ENCODE results near the gene CFAP46. TPM values are rescaled to one million over a fixed set of nuclear protein-coding genes. Genes with fewer than 3 reads are reported as not detected.
A peak's percentile ranks its signal among the peaks of the same experiment; 100 is the strongest.
"Not testable (repeated sequence)": the region's sequence is repeated elsewhere in the genome, so short reads cannot be mapped to it uniquely, and the experiment has no call there.

CFAP46 gene
- total RNA-seq, 1 donor from 2014 or later, result 0.41 TPM

DNA sequence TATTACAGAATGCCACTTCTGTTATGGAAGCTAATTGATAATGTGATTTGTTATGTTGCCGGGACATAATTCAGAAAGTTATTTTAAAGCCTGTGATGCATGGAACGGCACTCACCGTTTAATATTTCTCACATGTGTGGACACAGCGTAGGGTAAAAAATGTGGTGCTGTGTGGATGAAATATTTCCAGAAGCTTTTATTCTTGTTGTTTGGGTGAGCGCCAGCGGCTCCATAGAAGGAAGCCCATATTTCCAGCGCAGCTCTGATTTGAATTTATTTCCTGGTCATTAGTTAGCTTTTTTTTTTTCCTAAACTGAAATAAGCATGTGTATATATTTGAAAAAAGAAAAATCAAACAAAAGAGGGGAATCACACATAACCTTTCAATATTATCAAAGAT, 136.3 kb downstream of the CFAP46 start:
- DNase-seq, result peak; percentile 43

DNA sequence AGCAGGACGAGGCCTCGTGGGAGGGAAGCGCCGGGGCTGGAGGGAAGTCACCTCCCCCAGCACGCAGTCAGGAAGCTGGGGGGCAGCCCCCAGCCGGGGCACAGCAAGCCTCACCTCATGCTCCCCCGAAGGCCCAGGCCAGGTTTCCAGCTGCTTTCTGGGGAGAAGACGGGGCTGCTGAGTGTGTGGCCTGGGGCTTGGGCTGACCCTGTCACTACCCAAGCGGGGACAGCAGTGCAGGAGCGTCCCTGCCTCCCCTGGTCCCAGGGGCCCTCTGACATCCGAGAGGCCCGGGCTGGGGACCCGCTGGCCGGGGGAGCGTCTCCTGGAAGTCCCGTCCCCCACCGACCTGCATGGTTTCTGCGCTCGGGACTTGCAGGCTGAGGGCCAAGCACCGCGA, 136.8 kb downstream of the CFAP46 start:
- DNase-seq, result no peak

DNA sequence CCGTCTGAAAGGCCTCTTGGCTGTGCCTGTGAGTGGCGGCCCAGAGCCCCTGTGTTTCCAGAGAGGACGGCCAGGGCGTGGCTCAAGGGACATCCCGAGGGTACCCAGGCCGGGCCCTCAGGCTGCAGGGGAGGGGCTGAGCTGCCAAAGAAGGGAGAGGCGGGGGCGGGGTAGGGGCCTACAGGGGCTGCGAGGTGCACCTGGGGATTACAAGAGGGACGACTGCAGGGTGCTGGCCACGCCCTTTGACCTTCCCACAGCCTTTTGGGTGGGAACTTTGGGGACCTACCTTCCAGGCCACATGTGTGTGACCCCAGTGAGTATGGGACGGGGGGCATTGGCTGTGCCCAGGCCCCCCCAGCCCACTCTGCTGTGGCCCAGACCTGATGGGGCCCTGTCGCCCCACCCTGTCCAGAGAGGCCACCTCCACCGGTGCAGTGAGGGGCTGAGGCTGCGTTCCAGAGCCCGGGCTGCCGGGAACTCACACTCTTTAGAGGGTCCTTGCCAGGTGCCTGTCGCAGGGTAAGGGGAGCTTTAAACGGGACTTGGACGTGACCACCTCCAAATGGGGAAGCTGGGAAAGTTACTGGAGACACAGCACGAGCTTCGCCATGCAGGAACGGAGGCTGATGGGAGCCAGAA, 137.5 kb downstream of the CFAP46 start:
- no peak for DNase-seq

DNA sequence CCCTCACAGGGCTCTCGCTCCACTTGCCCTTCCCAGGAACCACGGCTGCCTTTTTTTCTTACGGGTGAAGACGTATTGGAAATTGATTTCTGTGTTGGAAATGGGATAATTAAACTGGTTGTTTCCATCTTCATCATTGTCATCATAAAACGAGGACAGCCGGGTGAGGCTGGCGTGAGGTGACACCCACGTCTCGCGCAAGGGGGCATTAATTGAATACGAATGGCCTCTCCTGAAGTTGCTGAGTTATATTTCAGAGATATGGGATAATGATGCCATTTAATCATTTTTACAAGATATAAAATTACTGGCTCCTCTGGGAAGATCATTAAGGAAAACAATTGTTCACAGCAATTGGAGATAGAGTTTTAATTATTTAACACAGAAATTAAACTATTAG, 138.1 kb downstream of the CFAP46 start:
- no peak for DNase-seq

DNA sequence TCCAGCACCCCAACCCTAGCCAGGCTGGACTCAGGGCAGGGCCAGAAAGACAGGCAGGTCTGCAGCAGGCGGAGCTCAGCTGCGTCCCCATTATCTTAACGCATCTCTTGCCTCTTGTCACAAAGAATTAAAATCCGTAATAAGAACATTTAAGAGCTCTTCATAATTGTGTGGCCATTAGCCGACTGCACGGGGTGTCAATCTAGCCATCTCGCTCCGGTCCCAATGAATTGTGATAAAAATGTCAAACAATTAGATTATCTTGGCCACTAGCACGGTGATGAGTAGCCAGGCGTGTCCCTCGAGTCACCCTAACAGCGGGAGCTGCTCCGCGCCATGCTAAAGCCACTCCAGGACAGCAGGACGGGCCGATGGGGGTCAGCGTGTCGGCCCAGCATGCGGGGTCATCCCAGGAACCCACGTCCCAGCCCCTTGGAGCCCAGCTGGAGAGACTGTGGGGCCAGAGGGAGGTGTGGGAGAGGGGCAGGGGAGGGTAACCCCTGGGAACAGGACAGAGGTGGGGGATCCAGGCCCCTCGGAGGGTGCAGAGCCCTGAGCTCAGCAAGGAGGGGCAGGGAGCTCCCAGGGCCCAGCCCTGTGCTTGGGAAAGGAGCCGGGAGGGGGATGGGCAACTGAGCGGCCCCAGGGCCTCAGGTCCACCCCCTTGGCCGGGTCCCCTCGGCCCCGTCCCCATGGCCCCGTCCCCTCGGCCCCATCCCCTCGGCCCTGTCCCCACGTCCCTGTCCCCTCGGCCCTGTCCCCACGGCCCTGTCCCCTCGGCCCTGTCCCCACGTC, 138.8 kb downstream of the CFAP46 start:
- no peak for DNase-seq

DNA sequence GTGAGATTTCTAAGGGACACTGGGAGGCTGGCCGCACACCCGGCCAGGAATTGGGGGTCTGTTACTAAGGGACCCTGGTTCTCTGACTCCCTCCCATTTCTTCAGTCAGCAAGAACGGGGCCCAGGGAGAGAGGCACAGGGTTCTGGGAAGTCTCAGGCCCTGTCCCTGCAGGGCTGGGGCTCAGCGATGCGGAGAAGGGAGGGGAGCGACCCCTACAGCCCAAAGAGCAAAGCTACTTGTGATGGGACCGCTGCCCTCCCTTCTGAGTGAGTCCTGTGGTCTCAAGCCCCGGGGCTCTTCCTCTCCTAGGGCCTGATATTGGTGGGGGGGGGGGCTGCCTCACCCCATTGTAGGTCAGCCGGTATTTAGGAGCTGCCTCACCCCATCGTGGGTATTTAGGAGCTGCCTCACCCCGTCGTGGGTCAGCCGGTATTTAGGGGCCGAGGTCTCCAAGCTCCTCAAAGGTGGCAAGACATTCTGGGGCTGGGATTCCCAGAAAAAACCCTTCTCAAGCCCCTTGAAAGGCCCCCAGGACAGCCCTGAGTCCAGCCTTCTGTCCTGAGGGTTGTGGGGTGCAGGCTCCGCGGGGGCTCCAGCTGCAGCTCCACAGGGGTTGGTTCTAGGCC, 139.6 kb downstream of the CFAP46 start:
- DNase-seq, result no peak

DNA sequence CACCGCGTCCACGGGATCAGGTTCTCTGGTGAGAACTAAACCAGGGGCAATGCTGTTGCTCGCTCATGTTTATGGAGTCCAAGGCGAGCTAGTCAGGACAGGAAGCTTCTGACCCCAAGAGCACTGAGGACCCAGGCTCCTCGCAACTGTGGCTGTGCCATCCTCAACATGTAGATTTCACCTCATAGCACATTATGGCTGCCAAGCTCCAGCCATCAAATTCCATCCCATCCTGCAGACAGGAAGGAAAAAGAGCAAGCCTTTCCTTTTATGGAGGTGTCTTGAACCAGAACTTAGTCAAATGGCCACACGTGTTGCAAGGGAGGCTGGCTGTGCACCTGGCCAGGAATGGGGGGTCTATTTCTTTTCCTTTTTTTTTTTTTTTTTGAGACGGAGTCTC, 140.3 kb downstream of the CFAP46 start:
- no peak for DNase-seq

DNA sequence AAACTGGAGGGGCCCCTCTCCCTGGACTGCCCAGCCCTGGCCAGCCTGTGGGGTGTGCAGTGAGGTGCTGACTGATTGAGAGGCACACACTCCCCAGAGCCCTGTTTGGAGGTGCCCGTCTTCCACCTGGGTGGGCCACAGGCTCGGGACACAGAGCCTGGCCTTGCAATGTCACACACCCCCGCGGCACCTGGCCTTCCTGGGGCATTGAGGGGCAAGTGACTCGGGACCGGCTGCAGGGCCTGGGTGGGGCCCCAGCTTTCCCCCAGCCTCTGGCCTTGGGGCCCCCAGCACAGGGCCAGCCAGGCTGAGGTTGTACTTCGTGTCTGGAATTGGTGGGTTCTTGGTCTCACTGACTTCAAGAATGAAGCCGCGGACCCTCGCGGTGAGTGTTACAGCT, 142.5 kb downstream of the CFAP46 start:
- no peak for DNase-seq

DNA sequence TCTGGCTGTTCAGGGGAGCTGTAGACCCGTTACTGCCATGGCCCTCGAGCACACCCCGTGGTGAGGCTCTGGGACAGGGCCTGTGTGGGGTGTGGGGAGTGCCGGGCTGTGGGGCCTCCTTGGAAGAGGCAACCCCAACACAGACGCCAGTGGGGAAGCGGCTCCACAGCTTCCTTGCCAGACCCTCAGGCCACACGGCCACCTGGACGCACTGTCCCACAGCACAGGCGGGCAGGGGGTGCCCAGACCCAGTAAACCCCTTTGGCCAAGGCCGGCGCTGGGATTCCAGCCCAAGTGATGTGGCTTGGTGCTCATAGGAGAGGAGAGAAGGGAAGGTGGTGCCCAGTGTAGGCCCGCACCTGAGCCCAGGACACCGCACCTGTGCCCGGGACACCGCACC, 143.5 kb downstream of the CFAP46 start:
- no peak for DNase-seq

DNA sequence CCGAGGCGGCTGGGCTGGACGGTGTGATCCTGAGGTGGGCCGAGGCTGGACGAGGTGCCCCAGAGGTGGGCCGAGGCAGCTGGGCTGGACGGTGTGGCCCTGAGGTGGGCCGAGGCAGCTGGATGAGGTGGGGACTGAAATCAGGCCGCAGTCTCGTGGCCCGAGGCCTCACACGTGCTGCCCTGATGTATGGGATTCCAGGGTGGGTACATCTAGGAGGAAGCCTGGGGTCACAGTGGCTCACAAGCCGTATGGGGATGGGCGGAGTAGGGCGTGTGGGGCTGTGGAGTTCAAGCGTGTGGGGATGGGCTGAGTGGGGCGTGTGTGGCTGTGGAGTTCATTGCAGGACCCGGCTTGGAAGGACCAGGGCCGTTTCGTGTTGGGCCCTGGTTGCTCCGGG, 144.0 kb downstream of the CFAP46 start:
- DNase-seq, result no peak

DNA sequence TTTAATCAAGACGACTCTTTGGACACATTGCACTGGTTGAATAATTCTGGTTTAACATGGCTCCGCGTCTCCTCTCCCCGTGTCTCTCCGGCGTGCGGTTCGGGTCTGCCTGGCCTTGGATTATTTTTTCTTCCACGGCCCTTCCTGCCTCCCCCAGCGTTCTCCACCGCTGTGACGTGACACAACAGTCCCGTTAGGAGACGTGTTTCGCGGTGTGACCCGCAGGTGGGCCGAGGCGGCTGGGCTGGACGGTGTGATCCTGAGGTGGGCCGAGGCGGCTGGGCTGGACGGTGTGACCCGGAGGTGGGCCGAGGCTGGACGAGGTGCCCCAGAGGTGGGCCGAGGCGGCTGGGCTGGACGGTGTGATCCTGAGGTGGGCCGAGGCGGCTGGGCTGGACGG, 144.4 kb downstream of the CFAP46 start:
- not testable (repeated sequence) for DNase-seq

DNA sequence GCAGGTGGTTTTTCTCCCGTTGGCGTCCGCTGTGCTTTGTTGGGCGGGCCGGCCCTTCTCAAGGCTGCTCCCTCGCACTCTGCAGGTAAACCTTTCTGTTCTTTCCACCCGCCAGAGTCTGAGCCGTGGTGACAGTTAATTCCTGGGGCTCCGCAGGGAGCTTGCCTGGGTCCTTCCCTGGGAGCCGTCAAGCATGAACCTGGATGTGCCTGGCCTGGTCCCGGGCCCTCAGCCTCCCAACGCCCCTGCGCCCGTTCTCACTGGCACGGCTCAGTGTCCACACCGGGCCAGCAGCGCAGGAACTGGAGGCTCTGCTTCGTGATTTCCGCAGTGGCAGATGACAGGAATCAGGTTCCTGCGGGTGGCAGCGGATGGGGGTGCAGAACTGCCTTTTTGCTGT, 145.5 kb downstream of the CFAP46 start:
- DNase-seq, result no peak

DNA sequence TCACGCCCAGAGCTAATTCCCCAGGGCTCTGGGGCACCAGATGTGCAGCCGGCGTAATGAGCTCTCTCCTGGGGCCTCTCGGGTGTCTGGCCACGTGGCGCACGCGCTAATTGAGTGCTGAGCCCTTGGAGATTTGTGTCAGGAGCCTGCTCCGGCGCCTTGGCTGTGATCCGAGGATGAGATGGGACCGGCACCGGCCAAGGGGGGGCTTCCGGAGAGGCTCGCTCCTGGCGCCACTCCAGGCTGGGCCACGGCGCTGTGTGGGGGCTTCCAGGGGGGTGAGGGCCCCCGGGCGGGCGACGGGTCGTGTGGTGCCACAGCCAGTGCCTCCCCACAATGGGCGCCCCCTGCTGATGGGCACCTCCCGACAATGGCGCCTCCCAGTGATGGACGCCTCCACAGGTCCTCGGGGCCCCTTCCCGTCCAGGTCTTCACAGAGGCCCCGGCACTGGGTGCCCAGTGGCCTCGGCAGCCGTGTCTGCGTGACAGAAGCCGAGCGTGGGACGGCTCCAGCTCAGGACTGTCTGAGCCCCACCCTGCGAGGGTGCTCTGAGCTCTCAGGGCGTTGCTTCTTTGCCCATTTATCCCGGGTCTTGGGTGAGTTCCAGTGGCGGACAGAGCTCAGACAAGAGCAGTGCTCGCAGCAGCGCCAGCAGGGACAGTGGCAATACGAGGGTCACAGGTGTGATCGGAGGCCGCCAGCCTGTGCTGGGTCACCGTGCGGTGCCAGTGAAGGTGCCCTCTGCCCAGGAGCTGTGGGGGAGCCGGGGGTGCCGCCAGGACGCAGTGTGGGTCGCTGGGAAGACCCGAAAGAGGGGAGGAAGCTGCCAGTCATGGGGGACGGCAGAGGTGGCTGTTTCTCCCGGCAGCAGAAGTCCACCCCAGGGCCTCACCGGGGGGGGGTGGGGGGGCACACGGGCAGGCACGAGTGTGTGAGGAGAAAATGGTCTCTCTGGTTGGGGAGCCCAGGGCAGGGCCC, 148.2 kb downstream of the CFAP46 start:
- DNase-seq, result no peak

DNA sequence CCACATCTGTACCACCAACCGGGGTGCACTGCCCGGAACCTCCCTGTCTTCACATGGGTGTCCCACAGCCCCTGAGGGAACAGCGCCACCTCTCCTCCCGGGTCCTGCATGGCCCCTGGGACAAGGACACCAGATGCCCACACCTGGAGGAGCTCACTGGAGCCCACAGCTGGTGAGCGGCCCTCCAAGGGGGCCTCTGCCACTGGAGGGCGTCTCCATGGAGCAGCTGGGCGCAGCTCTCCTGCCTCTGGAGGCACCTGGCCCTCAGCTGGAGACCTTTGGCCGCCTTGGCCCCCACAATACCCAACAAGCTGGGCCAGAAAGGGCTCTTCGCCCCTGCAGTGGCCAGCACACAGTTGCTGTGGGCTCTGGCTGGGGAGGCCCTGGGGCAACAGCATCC, 149.2 kb downstream of the CFAP46 start:
- no peak for DNase-seq

DNA sequence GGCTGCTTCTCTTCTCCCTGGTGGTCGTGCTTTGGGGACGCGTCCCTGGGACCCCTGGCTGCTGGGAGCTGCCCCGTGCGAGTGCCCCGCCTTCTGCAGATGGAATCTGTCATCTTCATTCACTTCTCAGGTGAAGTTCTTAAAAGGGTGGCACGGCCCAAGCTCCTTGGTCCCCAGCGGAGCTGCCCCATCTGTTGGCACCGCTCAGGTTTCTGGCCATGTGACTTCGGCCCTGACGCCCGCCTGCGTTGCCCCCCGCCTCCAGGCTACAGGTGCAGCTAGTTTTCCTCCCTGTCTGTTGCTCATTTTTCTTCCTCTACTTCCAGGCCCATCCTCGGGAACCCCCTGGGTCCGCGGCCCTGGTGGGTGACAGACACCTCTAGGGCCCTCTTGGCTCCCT, 149.6 kb downstream of the CFAP46 start:
- no peak for DNase-seq

DNA sequence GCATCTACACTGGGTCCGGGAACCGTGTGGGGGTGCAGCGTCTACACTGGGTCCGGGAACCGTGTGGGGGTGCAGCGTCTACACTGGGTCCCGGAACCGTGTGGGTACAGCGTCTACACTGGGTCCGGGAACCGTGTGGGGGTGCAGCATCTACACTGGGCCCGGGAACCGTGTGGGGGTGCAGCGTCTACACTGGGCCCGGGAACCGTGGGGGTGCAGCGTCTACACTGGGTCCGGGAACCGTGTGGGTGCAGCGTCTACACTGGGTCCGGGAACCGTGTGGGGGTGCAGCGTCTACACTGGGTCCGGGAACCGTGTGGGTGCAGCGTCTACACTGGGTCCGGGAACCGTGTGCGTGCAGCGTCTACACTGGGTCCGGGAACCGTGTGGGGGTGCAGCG, 150.3 kb downstream of the CFAP46 start:
- DNase-seq, result not testable (repeated sequence)

DNA sequence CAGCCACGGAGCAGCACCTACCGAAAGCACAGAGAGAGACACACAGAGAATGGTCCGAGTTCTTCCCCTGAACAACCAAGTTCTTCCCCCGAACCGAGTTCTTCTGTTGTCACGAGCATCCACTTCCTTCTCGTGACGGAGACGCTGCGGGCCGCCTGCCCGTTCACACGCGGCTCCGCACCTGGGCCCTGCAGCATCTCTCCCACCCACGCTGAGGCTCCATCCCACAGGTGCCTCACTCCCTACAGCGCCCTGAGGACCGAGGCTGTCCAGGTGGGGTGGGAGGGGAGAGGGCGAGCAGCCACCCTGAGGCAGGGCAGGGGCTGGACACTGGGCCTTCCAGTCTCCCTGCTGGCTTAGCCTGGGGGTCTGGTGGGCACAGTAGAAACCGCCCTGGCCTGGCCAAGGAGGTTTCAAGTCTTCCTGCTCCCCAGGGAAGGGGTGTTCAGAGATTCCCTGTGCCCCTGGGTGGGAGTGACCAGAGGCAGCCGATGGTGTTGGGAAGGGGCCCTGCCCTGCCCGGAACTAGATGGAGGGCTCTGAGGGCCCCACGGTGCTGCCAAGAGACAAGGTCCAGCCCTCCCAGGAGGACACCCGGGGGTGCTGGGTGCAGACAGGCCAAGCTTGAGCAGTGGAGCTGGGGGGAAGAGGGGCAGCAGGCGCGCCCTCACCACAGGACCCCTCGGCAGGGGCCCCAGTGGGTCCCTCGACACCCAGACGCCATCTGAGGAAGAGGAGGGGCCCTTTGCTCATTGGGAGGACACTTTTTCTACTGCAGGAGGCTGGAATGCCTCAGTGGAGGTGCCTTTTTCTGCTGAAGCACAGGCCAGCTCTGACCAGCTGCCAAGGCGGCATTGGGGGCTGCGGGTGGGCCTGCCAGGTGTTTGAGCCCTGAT, 151.2 kb downstream of the CFAP46 start:
- DNase-seq, result no peak

DNA sequence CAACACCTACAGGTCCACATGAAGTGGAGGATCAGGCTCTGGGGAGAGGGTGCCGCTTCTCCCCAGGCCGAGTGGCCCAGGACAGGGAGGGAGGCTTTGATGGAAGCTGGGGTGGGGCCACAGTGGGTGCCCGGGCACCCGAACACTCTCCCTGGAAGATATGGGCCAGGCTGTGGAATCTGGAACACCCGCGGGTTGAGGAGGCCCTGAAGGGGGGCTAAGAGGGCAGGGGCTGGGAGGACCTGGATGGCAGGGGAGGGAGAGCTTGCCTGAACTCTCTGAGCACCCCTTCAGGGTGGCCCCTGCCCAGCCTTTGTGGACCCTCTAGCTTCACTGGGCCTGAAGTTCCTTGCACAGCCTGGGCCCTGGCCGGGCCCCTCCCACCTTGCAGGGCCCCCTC, 151.9 kb downstream of the CFAP46 start:
- DNase-seq, result no peak

DNA sequence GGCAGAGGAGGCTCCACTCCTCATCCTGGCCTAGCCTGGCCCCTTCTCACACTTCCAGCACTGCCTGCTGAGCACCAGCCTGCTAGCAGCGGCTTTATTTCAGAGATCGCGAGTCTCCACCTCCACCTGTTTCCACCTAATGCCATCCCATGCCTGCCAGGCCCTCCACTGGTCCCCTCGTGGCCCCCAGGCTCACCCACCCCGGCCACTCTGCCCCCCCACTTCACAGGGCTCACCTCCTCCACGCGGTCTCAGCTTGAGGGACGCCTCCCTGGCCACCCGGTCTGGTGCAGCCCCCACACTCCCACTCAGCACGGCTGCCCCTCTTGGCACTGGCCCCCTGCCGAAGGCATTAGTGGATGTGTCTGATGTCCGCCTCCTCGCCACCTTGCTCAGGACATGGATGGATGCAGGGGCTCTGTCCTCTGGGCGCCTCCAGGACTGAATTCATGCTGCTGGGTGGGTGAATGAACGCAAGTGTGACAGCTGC, 152.7 kb downstream of the CFAP46 start:
- DNase-seq, result no peak

DNA sequence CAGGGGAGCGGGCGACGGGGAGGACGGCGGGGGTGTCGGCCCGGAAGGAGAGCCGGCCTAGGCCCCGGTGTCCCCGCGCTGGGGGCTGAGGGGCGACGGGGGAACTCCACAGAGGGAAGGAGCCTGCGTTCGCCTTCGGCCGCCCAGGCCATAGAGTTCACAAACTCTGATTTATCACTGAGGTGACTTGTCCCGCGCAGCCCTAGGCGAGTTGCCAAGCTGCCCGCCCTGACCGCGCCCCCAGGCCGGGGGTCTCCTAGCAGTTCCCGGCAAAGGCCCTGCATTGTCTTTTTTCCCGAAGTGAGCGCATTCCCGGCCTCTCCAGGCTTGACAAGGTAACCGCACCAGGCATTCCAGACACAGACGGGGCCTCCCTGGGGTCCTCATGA, 153.5 kb downstream of the CFAP46 start:
- no peak for DNase-seq

DNA sequence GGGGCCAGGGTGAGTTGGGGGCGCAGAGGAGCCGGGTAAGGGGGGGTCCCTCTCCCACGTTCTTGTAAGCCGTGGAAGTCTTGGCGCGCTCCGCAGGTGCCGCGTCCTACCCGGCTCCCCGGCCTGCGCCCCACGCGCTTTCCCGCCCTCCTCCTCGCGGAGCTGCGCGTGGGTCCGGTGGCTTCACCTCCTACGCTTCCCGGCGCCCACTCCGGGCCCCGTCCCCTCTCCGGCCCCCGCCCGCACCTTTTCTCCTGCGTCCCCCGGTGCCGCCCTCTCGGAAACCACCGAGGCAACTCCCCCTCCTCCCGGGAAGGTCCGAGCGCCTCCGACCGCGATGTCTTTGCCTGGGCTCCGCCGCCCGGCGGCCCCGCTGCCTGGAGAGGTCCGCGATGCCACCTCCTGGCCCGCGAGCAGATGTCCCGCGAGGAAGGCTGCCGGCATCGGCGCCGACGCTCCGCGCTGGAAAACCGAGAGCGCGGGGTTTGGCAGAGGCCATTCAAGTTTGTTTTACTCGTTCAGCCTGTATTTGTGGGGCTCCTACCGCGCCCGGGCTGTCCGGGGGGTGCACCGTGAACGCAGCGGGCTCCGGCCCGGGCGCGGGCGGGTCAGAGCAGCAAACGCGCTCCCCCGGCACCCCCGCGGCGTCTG, 154.1 kb downstream of the CFAP46 start:
- DNase-seq, result no peak
